Activated CD4-positive, alpha-beta T cell treated with anti-CD3 and anti-CD28 coated beads for 4 hours (primary cell): ENCODE results near the gene MRPL57.
"Not testable (repeated sequence)": the region's sequence is repeated elsewhere in the genome, so short reads cannot be mapped to it uniquely, and the experiment has no call there.

Experiments used
- DNase-seq, 2 donors: peaks; one replicate each; pipeline ENCODE4 v3.0.0-alpha.2; 2020

The MRPL57 gene

DNA sequence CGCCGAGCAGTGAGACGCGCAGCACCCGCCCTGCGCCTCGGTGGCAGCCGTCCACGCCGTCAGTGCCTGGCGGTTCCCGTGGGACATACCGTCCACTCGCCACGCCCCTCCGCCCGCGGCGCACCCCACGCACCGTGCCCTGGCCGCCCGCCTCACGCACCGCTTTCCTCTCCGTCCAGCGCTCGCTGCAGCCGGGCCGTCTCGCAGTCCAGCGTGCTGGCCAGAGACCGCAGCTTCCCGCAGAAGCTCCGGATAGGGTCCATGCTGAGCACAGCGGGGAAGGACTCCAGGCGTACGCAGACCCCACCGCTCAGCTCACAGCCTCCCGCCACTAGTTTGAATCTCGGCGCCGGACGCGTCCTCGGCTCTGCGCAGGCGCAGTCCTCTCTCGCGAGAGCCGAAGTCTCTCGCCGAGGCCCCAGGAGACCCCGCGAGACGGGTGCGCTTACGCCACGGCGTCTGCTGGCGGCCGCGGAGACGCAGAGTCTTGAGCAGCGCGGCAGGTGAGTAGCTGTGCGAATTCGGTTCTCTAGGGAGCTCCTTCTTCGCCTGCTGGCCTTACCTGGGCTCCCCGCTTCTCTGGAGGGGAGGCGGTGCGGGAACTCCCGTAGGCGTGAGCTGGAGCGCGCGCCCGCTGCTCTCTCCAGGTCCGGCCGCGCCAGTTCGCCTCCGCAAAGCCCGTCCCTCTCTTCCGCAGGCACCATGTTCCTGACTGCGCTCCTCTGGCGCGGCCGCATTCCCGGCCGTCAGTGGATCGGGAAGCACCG is at the start of gene MRPL57, which contains the start of gene SKA3:
Gene MRPL57, plus strand, starts transcription at position 444 of the 767 bp plus-strand sequence. Its CDS starts 259 bp downstream, at position 703.
Gene SKA3, minus strand, starts transcription at position 338 of the 767 bp plus-strand sequence. Its CDS starts 75 bp downstream, at position 263.
- peak; percentile 90 to 92 for DNase-seq

DNA sequence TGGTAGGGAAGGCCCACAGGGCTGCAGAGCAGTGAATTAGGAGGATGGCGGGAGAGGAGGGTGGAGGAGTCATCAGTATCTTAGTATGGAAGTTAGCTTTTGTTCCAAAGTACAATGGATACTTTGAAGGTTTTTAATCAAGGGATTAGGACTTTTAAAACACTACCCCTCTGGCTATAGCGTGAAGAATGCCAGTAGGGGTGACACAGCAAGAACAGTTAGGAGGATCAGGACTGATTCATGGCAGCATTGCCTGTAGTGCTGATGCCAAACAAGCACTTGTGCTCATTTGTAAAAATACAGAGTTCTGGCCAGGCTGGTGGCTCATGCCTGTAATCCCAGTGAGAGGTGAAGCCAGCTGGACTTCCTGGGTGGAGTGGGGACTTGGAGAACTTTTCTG is 46.3 kb upstream of the MRPL57 start:
- no peak for DNase-seq

DNA sequence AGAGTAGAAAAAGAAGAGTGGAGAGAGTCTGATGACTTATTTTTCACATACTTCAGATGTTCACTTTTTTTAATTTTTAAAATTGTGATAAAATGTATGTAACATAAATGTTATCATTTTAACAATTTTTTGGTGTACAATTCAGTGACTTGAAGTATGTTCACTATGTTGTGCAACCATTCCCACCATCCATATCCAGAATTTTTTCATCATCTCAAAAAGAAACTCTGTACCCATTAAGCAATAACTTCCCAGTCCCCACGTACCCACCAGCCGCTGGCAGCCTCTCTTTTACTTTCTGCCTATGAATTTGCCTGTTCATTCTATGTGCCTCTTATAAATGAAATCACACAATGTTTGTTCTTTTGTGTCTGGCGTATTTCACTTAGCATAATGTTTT is 43.4 kb upstream of the MRPL57 start:
- no peak for DNase-seq

DNA sequence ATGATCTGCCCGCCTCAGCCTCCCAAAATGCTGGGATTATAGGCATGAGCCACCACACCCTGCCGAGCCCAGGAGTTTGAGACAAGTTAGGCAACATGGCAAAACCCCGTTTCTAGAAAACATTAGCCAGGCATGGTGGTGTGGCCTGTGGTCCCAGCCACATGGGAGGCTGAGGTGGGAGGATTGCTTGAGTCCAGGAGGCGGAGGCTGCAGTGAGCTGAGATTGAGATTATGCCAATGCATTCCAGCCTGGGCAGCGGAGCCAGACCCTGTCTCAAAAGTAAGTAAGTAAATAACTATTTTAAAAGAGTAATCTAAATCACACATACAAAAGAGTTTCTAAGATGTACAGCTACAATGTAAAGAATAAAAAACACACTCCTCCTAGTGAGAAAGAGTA is 42.0 kb upstream of the MRPL57 start:
- DNase-seq: no peak

DNA sequence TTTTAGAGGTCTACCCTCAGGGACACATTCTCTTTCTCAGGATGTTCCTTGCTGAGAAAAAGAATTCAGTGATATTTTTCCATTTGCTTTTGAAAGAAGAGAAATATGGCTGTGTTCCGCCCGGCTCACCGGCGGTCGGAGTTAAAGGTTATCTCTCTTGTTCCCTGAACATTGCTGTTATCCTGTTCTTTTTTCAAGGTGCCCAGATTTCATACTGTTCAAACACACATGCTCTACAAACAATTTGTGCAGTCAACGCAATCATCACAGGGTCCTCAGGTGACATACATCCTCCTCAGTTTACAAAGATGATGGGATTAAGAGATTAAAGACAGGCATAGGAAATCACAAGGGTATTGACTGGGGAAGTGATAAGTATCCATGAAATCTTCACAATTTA is 40.6 kb upstream of the MRPL57 start:
- DNase-seq: not testable (repeated sequence)

DNA sequence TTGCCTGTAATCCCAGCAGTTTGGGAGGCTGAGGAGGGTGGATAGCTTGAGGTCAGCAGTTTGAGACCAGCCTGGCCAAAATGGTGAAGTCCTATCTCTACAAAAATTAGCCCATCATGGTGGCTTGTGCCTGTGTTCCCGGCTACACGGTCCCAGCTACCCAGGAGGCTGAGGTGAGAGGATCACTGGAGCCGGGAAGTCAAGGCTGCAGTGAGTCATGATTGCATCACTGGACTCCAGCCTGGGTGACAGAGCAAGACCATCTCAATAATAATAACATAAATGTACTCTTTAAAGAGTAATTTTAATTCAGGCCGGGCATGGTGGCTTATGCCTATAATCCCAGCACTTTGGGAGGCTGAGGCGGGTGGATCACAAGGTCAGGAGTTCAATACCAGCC is 38.8 kb upstream of the MRPL57 start:
- no peak for DNase-seq

DNA sequence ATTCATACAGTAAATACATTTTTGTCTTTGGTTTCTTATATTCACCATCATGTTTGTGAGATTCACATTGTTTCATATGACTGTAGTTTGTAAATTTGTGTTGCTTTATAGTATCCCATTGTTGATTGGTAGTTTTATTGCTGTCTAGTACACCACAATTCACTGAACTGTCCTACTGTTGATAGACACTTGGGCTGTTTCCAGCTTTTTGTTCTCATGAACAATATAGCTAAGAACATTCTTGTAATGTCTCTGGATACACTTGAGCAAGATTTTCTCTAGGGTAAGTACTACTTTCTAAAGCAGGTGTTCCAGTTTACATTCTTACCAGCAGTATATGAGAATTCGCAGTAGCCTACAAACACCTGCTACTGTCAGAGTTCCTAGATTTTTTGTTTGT is 37.9 kb upstream of the MRPL57 start:
- DNase-seq: no peak

DNA sequence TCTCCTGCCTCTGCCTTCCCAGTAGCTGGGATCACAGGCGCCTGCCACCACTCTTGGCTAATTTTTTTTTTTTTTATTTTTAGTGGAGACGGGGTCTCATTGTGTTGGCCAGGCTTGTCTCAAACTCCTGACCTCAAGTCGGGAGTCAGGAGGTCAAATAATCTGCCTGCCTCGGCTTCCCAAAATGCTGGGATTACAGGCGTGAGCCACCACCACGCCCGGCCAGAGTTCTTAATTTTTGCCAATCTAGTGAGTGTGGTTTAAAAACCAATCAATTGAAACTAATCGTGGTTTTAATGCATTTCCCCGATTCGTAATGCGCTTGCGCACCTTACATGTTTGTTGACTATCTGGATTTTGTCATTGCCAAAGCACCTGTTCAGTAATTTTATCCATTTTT is 37.1 kb upstream of the MRPL57 start:
- no peak for DNase-seq

DNA sequence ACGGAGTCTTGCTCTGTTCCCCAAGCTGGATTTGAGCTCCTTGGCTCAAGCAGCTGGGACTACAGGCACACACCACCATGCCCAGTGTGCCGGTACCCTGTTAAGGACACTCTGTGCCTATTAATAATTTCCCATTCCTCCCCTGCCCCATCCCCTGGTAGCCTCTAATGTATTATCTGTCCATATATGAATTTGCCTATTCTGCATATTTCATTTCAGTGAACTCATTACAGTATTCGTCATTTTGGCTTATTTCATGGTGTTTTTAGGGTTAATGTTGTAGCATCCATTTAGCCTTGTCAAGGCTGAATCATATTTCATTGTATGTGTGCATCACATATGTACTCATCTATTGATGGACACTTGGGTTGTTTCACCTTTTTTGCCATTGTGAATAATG is 33.7 kb upstream of the MRPL57 start:
- no peak for DNase-seq

DNA sequence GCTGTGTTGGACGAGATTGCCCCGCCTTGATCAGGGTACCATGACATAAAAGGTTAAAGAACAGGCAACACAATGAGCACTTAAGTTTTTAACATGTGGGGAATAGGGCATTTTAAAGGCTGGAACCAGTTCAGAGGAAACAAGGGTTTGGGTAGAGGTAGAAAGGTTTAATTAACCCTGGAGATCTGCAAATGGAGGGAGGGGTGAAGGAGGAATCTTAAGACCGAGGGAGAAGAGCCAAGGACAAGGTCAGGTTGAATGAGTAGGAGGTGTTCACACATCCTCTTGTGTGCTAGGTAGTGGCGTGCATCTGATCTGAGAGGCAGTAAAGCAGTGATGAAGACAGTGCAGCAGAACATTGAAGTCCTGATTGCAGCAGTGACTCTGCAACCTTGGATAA is 28.6 kb upstream of the MRPL57 start:
- no peak for DNase-seq

DNA sequence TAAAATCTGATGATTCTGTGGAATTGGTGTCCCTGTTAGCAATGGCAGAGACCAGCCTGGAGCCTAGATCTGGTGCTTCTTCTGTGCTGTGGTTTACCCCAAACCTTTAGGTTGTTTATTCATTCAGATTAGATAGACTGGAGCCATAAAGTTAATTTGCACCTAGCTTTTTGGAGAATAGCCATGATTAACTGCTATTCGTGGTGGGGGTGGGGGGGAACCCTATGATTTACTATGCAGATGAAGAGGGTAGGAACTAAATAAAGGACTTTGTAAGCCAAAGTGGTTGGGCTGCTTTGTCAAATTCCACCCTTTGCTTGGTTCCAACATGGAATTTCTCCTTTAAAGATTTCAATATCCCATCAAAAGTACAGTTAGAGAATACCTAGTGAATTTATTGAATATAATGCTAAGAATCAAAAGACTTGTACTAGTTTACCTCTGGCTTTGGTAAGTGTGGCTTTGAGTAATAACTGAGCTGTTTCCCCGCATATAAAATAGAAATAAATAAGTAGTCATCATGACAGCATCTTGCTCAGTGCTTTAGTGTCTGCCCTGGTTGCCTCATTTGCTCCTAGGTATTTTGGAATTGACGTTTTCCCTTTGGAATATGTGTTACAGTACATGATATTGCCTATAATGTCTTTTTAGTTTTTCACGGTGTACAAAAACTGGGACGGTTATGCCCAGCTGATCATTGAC is 27.8 kb upstream of the MRPL57 start:
- DNase-seq: no peak

DNA sequence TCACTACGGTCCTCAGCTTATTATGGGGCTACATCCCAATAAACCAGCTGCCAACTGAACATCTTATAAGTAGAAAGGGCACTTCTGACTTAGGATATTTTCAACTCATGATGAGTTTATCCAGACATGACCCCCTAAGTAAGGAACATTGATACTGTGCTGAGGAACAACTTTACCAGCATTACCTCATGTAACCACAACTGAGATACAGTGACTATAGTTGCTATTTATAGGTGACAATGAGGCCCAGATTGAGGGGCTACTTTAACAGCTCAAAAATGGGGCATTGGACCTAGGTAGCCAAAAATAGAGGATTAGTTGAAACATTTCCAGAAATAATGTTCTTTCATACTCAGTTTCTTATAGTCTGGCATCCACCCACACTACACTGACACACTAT is 26.9 kb upstream of the MRPL57 start:
- DNase-seq: no peak

DNA sequence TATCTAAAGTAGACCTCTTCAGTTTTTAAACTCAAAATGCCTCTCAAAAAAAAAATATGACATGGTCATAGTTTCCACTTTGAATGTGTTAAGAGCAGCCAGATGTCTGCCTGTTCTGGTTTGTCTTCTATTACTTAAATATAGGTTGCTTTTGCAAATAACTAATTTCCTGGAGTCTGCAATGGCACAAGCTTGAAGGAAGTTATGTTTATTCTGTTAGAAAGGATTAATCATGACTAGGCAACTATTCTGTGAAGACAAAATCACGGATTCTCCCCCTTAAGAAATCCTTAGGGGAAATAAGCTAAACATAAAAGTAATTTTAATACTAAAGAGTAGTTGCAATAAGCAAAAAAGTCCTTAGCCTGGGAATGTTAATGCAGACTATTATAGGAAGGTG is 26.4 kb upstream of the MRPL57 start:
- no peak for DNase-seq

DNA sequence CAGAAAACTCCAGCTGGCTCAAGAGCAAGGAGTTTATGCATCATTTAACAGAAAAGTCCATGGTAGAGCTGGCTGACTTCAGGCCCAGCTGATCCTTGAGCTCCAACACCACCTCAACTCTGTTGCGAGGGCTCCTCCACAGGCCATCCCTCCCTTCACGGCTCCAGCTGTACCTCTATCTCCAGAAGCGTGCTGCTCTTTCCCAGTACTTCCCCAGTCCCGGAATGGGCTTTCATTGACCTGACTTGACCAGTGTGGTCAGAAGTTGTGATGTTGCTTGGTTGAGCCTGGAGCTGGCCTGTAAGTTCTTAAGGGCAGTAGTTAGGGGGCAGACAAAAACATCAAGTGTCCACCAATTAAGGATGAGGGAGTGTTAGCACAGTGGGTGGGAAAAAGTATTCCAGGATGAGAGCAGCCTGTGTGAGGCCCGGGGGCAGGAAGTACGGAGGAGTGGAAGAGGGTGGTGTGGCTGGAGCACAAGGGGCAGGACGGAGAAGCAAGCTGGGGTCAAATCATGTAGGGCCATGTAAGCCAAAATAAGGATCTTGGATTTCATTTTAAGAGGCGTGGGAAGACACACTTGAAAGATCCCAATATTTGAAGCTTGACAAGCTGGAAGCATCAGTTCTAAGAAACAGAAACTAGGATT is 24.1 kb upstream of the MRPL57 start:
- DNase-seq: no peak

DNA sequence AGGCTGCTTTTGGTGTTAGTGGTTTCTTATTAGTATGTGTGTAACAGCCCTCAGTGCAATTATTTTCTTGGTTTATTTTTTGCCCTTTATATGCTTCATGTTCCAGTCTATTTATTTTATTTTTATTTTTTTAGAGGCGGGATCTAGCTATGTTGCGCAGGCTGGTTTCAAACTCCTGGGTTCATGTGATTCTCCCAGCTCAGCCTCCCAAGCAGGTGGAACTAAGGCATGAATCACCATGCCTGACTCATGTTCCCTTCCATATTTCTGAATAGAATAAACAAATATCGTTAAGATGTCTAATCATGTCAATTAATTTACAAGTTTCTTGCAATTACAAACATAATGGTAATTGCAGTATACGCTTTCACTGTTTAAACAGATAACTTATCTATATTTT is 11.8 kb upstream of the MRPL57 start:
- DNase-seq: no peak

DNA sequence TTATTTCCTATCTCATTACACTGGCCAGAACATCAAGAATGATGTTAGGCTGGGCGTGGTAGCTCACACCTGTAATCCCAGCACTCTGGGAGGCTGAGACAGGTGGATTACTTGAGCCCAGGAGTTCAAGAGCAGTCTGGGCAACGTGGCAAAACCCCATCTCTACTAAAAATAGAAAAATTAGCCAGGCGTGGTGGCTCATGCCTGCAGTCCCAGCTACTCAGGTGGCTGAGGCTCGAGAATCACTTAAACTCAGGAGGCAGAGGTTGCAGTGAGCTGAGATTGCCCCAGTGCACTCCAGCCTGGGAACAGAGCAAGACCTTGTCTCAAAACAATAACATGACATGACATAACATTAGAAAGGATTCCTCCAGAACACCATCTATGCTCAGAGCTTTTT is 10.9 kb upstream of the MRPL57 start:
- not testable (repeated sequence) for DNase-seq

DNA sequence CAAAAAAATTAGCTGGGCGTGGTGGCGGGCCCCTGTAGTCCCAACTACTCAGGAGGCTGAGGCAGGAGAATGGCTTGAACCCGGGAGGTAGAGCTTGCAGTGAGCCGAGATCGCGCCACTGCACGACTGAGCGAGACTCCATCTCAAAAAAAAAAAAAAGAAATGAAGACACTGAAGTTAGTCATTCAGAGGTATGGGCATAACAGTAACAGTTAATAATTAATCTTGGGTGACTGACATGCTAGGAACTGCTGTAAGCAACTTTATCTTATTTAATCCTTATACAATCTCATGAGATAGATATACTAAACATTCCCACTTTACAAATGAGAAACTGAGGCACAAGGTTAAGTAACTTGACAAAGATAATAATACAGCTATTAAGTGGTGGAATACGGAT is 5.0 kb upstream of the MRPL57 start:
- DNase-seq: no peak

DNA sequence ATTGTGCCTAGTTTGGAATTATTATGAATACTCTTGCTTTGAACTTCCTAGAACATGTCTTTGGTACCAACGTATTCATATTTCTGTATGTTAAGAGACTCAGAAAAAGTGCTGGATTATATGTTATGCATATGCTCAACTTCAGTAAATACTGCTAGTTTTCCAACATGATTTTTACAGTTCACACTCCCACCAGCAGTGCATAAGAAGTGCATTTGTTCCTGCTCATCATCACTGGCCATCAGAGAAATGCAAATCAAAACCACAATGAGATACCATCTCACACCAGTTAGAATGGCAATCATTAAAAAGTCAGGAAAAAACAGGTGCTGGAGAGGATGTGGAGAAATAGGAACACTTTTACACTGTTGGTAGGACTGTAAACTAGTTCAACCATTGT is 2.7 kb upstream of the MRPL57 start:
- DNase-seq: not testable (repeated sequence)

DNA sequence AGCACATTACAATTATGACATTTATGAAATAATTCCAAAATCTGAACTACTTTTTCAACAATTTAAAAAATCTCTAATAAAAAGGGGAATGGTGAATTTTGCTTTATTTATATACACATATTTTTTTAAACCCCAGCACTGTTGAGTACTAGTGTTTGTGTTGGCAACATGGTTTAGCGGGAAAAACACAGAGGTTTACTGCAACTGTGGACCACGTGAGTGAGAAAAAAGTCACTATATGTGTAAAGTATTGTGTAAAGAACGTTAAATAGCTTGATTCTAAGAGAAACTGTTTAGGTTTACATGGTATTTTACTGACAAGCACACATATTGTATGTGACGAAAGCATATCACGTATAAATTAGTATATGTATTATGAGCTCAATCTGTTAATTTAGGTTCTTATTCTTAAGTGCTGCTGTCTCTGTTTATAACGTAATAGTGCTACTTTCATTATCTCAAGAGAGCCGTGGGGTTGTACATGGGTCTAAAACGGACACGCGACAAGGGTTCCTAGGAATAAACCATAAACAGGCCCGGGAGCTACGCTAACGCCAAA is 723 bp upstream of the MRPL57 start:
- no peak for DNase-seq

DNA sequence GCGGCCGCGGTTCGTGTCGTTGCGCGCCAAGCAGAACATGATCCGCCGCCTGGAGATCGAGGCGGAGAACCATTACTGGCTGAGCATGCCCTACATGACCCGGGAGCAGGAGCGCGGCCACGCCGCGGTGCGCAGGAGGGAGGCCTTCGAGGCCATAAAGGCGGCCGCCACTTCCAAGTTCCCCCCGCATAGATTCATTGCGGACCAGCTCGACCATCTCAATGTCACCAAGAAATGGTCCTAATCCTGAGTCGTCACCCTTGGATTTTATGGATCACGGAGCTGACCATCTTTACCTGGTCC is 475 bp downstream of the MRPL57 start:
- peak in 1 of 2 donors; percentile 26 for DNase-seq

DNA sequence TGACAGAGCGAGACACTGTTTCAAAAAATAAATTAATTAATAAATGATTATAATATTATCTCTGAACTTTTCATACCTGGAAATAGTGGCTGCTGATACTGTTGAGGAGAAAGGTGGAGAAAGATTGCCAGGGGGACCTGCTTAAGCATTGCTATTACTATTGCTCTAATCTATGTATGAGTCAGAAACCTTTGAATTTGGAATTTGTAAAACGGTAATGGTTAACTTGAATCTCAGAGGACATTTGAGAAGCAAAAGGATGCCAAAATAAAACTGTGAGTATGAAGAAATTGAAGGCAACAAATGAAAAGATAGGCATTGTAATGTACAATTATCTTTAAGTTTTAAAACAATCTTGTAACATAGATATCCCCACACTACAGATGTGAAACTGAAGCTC is 5.2 kb downstream of the MRPL57 start:
- DNase-seq: no peak

DNA sequence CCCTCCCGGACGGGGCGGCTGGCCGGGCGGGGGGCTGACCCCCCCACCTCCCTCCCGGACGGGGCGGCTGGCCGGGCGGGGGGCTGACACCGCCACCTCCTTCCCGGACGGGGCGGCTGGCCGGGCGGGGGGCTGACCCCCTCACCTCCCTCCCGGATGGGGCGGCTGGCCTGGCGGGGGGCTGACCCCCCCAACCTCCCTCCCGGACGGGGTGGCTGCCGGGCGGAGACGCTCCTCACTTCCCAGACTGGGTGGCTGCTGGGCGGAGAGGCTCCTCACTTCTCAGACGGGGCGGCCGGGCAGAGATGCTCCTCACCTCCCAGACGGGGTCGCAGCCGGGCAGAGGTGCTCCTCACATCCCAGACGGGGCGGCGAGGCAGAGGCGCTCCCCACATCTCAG is 10.0 kb downstream of the MRPL57 start:
- DNase-seq: not testable (repeated sequence)

DNA sequence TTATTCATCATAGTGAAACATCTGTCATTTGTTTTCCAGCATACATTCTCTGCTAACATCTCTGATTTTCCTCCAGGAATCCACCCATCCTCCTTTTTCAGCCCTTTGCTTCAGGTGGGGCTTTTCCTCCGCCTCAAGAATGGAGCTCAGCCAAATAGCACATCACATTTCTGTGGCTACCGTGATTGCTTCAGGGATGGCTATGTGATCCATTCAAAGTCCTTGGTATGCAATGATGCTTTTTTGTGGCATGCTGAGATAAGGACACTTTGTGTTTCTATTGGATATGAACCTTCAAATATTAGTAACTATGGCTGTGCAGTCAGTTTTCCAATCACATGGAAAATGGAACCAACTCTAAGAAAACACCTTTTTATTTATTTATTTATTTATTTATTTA is 18.3 kb downstream of the MRPL57 start:
- DNase-seq: not testable (repeated sequence)
